HL-60 (cell line): Measurements from ENCODE around the gene ANKS1A.

Experiments used
- DNase-seq, 2 experiments: peaks; one replicate each; pipeline ENCODE4 v3.0.0-alpha.2; 2010 to 2020; ENCODE audit warnings: low read depth in 1 of 2, low spot score in 1 of 2
- H3K27ac ChIP-seq: fragments of 250-450 bp; sonication (Bioruptor Pico); replicated peaks from 2 replicates; pipeline ENCODE4 v1.5.1; 2020; ENCODE audit warnings: mild to moderate bottlenecking, moderate library complexity
- H3K27me3 ChIP-seq: fragments of 250-450 bp; sonication (Bioruptor Pico); 2 replicates; pipeline ENCODE4 v1.5.1; 2021; ENCODE audit warnings: mild to moderate bottlenecking, moderate library complexity; ENCODE audit not compliant: insufficient read depth, poor library complexity, severe bottlenecking
- H3K4me3 ChIP-seq: replicated peaks from 2 replicates; pipeline ENCODE4 v1.5.1; 2011; ENCODE audit warnings: mild to moderate bottlenecking, control low read depth, low read length; ENCODE audit not compliant: insufficient read depth
- CTCF ChIP-seq: IDR thresholded peaks from one replicate; pipeline ENCODE4 v1.5.1; 2011; ENCODE audit warnings: low read length, control low read depth, inconsistent platforms; ENCODE audit not compliant: insufficient read depth
- GABPA ChIP-seq: IDR thresholded peaks from 2 replicates; pipeline ENCODE4 v1.6.1; 2012; ENCODE audit warnings: low read depth
- TF ChIP-seq, protein P1 (sequence below): IDR thresholded peaks from 2 replicates; pipeline ENCODE4 v1.6.1; 2012; ENCODE audit warnings: low read depth; ENCODE audit not compliant: insufficient replicate concordance

The ANKS1A gene

DNA sequence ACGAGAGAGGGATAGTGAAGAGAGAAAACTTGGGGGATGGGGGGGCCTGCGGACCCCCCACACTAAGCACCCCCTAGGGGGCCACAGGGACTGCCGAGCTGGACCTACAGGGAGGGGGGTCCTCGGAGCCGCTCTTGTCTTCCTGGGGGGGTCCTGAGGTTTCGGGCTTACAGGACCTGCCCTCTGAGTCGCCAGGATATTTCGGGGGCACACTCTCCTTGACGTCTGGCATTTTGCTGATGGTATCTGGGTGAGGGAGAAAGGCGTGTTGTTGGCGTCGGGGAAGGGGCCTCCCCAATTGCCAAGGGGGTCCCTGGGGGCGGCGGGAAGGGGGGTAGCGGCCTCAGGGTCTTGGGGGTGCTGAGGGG is 251.6 kb downstream of the ANKS1A start:
- DNase-seq: no peak
- TF ChIP-seq, protein P1, sequence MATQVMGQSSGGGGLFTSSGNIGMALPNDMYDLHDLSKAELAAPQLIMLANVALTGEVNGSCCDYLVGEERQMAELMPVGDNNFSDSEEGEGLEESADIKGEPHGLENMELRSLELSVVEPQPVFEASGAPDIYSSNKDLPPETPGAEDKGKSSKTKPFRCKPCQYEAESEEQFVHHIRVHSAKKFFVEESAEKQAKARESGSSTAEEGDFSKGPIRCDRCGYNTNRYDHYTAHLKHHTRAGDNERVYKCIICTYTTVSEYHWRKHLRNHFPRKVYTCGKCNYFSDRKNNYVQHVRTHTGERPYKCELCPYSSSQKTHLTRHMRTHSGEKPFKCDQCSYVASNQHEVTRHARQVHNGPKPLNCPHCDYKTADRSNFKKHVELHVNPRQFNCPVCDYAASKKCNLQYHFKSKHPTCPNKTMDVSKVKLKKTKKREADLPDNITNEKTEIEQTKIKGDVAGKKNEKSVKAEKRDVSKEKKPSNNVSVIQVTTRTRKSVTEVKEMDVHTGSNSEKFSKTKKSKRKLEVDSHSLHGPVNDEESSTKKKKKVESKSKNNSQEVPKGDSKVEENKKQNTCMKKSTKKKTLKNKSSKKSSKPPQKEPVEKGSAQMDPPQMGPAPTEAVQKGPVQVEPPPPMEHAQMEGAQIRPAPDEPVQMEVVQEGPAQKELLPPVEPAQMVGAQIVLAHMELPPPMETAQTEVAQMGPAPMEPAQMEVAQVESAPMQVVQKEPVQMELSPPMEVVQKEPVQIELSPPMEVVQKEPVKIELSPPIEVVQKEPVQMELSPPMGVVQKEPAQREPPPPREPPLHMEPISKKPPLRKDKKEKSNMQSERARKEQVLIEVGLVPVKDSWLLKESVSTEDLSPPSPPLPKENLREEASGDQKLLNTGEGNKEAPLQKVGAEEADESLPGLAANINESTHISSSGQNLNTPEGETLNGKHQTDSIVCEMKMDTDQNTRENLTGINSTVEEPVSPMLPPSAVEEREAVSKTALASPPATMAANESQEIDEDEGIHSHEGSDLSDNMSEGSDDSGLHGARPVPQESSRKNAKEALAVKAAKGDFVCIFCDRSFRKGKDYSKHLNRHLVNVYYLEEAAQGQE: no peak
- TF ChIP-seq CTCF: no peak
- no peak for TF ChIP-seq GABPA
- Histone ChIP-seq H3K27me3 (no peaks in the 10 kb centered on the region), H3K27ac (no peak overlapping the region), H3K4me3 (no peak overlapping the region)
